Activated CD4-positive, alpha-beta T cell treated with anti-CD3 and anti-CD28 coated beads, Interleukin-2, amount 10 ng/mL, durations not matched to agents 7 days and 5 days (primary cell): ENCODE measurements around the gene CCDC122. TPM values are rescaled to one million over a fixed set of nuclear protein-coding genes. Genes with fewer than 3 reads are reported as not detected.
A peak's percentile ranks its signal among the peaks of the same experiment; 100 is the strongest.

Source experiments
- CTCF ChIA-PET: fragments of 350-600 bp; sonication (Branson Sonifier 250); formaldehyde crosslinking; loops from one replicate; lab custom pipeline; 2021; ENCODE audit warnings: antibody characterized with exemption; lab: Charles Lee
- POLR2A ChIA-PET: fragments of 350-600 bp; sonication (Branson Sonifier 250); formaldehyde crosslinking; loops from one replicate; lab custom pipeline; 2021; ENCODE audit warnings: antibody characterized with exemption; lab: Charles Lee
- DNase-seq: peaks from one replicate; pipeline ENCODE4 v3.0.0-alpha.2; 2020
- H3K27ac Mint-ChIP-seq: one replicate; pipeline ENCODE4 v1.8.0; 2021; ENCODE audit warnings: mild to moderate bottlenecking, moderate library complexity, mixed read lengths
- H3K27me3 Mint-ChIP-seq: one replicate; pipeline ENCODE4 v1.8.0; 2021; ENCODE audit warnings: mixed read lengths
- H3K36me3 Mint-ChIP-seq: one replicate; pipeline ENCODE4 v1.8.0; 2021; ENCODE audit warnings: low read depth, mixed read lengths
- H3K4me1 Mint-ChIP-seq: one replicate; pipeline ENCODE4 v1.8.0; 2021; ENCODE audit warnings: mixed read lengths
- H3K4me3 Mint-ChIP-seq: one replicate; pipeline ENCODE4 v1.8.0; 2021; ENCODE audit warnings: mild to moderate bottlenecking, moderate library complexity, mixed read lengths
- H3K9me3 Mint-ChIP-seq: one replicate; pipeline ENCODE4 v1.8.0; 2021; ENCODE audit warnings: mixed read lengths
- total RNA-seq, 2 experiments: library from RNA; stranded (reverse); gene quantifications; one replicate each; pipeline ENCODE4 v1.2.3, GENCODE V29; 2021

Gene CCDC122
- total RNA-seq, 2 experiments from 2014 or later = 0.50 to 0.62 TPM

DNA sequence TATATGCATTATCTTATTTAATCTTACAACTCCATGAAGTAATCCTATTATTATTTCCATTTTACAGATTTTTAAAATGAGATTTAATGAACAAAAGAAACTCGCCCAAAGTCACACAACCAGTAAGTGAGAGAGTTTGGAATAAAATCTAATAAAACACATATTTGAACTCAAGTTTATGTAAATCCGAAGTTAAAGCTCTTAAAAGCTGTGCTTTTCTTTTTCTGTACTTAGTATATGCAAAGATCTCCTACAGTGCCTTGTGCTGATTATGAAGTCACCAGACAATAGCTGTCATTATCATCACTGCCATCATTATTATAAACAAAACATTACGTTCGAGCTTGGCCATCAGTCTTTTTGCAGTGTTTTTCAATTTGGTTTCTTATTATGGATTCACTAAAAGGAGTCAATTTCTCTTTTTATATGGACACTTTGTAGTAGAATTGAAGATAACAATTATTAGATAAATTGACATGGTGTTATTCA is 63.1 kb downstream of the CCDC122 start:
- peaks cover 14% of the 10 kb centered on the region for H3K27me3 Mint-ChIP-seq
- CTCF ChIA-PET = no interaction called here
- H3K9me3 Mint-ChIP-seq = no peaks in the 10 kb centered on the region
- H3K27ac Mint-ChIP-seq = no peak overlapping the region
- H3K36me3 Mint-ChIP-seq = no peaks in the 10 kb centered on the region
- H3K4me3 Mint-ChIP-seq = no peak overlapping the region
- DNase-seq = no peak
- POLR2A ChIA-PET = no interaction called here
- H3K4me1 Mint-ChIP-seq = no peaks in the 10 kb centered on the region

DNA sequence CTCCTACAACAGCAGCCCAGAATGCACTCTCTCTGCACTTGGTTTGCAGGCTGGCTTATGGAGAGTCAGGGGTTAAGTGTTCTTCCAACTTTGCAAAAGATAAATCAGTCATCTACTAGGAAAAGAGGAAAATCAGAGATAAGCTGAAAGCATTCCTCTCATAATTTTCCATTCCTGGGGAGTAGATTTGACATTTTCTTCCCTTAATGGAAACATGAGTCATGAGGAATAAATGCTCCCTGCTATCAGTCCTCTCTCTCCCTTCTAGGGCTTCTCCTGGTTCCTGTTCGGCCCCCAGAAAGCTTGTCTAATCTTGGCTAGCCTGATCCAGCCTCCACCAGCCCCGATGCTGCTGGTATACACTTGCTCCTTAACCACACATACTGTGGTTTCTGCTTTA is 64.3 kb downstream of the CCDC122 start:
- H3K4me1 Mint-ChIP-seq = no peaks in the 10 kb centered on the region
- H3K27me3 Mint-ChIP-seq = peaks cover 17% of the 10 kb centered on the region
- H3K9me3 Mint-ChIP-seq = no peaks in the 10 kb centered on the region
- ChIA-PET CTCF (no interaction called here), POLR2A (no interaction called here)
- no peak overlapping the region for H3K27ac Mint-ChIP-seq
- no peak overlapping the region for H3K4me3 Mint-ChIP-seq
- no peak for DNase-seq
- H3K36me3 Mint-ChIP-seq = no peaks in the 10 kb centered on the region

DNA sequence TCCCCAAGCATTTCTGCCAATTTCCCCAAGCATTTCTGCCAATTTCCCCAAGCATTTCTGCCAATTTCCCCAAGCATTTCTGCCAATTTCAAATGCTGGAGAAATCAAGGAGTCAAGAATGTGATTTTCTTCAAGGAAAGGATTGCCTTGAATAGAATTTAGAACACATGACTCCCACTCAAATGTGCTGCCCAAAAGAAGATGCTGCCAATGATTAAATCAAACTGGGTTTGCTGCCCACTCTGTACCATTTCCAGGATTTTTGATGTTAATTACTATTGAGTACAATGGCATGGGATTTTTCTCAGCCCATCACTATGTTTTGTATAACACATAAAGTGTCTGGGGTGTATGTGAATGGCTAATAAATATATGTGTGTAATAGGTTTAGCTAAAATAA is 70.9 kb downstream of the CCDC122 start:
- no peak for DNase-seq
- CTCF ChIA-PET = no interaction called here
- H3K36me3 Mint-ChIP-seq = no peaks in the 10 kb centered on the region
- no peak overlapping the region for H3K4me3 Mint-ChIP-seq
- H3K9me3 Mint-ChIP-seq = no peaks in the 10 kb centered on the region
- H3K27ac Mint-ChIP-seq = no peak overlapping the region
- peaks cover 30% of the 10 kb centered on the region for H3K27me3 Mint-ChIP-seq
- POLR2A ChIA-PET = no interaction called here
- H3K4me1 Mint-ChIP-seq = peaks cover 3% of the 10 kb centered on the region

DNA sequence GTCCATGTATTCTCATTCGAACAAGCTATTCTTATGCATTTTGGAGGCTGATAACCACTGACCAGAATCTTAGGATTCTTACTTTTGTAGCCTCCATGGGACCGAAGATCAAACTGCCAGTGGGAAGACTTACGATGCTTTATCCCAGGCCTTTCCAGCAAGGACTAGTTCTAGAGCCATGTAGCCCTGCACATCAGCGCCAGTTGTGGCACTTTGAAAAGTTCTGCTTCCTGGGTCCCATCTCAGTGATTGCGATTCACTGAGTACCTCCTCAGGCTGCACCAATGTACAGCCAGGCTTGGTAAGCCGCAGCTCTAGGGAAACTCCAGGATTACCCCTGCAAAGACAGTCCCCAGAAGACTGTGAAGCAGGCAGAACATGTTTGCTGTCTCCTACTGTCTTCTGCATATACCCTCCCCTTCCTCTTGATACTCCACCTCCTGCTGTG is 73.8 kb downstream of the CCDC122 start:
- H3K4me3 Mint-ChIP-seq = no peak overlapping the region
- H3K27me3 Mint-ChIP-seq = peaks cover 21% of the 10 kb centered on the region
- POLR2A ChIA-PET = no interaction called here
- H3K36me3 Mint-ChIP-seq = no peaks in the 10 kb centered on the region
- no peak overlapping the region for H3K27ac Mint-ChIP-seq
- no peak for DNase-seq
- no peaks in the 10 kb centered on the region for H3K9me3 Mint-ChIP-seq
- CTCF ChIA-PET = no interaction called here
- H3K4me1 Mint-ChIP-seq = peaks cover 3% of the 10 kb centered on the region

DNA sequence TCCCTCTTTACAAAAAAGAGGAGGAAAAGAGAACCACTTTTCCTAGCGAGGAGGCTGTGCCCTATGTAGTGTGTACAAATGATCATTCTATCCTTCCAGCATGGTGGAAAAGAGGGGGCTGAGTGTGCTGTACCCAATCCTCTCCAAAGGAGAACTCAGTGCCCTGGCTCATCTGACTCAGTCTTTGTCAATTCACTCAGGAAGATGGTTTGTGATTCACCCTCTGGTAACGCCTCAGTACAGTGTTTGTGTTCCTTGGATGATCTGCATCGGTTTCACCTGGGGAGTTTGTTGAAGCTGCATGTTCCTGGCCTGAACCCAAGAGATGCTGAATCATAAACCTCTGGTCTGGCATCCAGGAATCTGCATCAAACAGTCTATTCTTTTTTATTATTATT is 74.5 kb downstream of the CCDC122 start:
- ChIA-PET POLR2A (no interaction called here), CTCF (interaction anchor here (1.3 to 1.5 kb wide), 2 partner anchors 10 to 12 kb away, joined by 3 to 4 read pairs; no protein-coding TSS in a partner anchor)
- Mint-ChIP-seq H3K4me1 (peaks cover 3% of the 10 kb centered on the region), H3K27ac (no peak overlapping the region), H3K9me3 (no peaks in the 10 kb centered on the region), H3K27me3 (peaks cover 21% of the 10 kb centered on the region), H3K4me3 (no peak overlapping the region), H3K36me3 (no peaks in the 10 kb centered on the region)
- DNase-seq = no peak

DNA sequence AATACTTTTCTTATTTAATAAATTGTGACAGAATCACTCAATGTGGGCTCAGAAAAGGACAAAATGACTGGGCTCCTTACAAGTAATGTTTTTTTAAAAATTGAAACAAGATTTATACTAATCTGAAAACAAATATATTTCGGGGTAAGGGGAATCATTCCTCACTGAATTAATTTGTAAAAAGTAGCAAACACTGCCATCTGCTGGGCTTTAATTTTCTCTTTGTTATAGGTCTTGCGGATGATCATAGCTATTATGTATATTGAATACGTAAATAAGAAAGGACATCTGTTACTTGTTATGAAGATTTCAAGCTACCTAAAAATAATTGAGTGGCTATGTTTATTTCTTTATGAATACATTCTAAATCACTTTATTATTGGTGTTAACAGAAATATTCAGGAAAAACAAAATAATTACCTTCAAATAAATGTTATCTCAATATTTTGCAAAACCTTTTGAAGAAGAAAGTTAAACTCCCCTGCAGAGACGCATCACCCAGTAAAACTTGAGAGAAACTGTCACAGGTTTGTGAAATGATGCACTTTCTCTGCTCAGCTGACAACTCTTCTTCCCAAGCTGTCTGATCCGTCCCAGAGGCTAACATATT is 75.0 kb downstream of the CCDC122 start:
- ChIA-PET POLR2A (no interaction called here), CTCF (interaction anchor here (1.3 to 1.5 kb wide), 3 partner anchors 10 to 22 kb away, joined by 3 to 4 read pairs (median 4); no protein-coding TSS in a partner anchor)
- no peak overlapping the region for H3K4me3 Mint-ChIP-seq
- DNase-seq = peak; percentile 61
- H3K36me3 Mint-ChIP-seq = no peaks in the 10 kb centered on the region
- H3K27ac Mint-ChIP-seq = no peak overlapping the region
- peaks cover 24% of the 10 kb centered on the region for H3K27me3 Mint-ChIP-seq
- no peaks in the 10 kb centered on the region for H3K9me3 Mint-ChIP-seq
- peaks cover 3% of the 10 kb centered on the region for H3K4me1 Mint-ChIP-seq

DNA sequence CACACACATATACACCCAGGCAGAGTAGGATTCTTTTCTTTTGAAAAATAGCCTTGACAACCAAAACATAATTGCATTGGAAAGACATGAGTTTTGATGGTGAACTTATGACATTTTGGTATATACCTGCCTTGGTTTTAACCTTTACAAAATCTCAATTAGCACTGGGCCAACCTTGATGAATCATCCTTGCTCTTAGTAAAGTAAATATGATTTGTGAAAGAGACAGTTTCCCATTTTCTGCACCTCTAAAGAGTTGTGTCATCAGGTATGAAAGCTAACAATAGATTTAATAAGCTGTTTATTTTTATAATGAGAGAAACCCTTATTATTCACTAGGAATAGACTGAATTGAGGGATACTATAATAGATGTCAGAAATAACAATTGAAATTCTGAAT is 77.0 kb downstream of the CCDC122 start:
- no peak for DNase-seq
- POLR2A ChIA-PET = no interaction called here
- CTCF ChIA-PET = no interaction called here

DNA sequence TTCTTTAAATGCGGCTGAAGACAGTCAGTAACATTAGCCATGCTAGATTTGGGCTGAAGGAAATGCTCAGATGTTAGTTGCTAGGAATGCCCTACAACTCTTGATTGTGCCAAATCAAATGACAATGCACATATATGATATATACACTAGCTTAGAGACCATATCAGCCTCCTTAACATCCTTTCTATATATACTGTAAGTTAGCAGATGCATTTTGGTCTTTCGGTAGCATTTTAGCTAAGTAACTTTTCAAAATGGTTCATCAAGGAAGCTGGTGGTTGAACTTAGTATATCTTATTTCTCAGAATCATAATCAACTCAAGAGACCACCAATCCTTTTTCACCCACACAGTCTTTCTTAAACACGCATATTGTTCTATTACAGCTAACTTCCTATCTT is 78.7 kb downstream of the CCDC122 start:
- H3K36me3 Mint-ChIP-seq = no peaks in the 10 kb centered on the region
- ChIA-PET POLR2A (no interaction called here), CTCF (no interaction called here)

More for the DNA sequence above, 77.0 kb downstream of the CCDC122 start:
- H3K4me1 Mint-ChIP-seq = peaks cover 3% of the 10 kb centered on the region
- no peaks in the 10 kb centered on the region for H3K36me3 Mint-ChIP-seq
- no peak overlapping the region for H3K27ac Mint-ChIP-seq
- H3K9me3 Mint-ChIP-seq = no peaks in the 10 kb centered on the region
- H3K27me3 Mint-ChIP-seq = peaks cover 19% of the 10 kb centered on the region
- no peak overlapping the region for H3K4me3 Mint-ChIP-seq

DNA sequence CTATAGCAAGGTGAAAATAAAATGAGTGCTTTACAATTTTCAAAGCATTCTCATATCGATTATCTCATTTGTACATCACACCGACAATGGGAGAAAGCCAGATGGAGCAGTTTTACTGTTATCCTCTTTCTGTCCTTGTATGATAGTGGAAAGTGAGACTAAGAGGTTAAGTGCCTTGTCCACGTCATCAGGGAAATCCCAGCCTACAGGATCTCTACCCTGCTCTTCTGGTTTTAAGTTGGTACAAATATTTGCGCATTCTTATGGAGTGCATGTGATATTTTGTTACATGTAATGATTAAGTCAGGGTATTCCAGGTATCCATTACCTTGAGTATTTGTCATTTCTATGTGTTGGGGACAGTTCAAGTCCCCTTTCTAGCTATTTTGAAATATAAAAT is 80.3 kb downstream of the CCDC122 start:
- DNase-seq = no peak
- peaks cover 12% of the 10 kb centered on the region for H3K4me1 Mint-ChIP-seq
- POLR2A ChIA-PET = no interaction called here
- no peaks in the 10 kb centered on the region for H3K9me3 Mint-ChIP-seq
- no peak overlapping the region for H3K4me3 Mint-ChIP-seq
- H3K36me3 Mint-ChIP-seq = no peaks in the 10 kb centered on the region
- peaks cover 29% of the 10 kb centered on the region for H3K27me3 Mint-ChIP-seq
- H3K27ac Mint-ChIP-seq = no peak overlapping the region
- CTCF ChIA-PET = no interaction called here

More for the DNA sequence above, 78.7 kb downstream of the CCDC122 start:
- H3K27me3 Mint-ChIP-seq = peaks cover 23% of the 10 kb centered on the region
- H3K4me3 Mint-ChIP-seq = no peak overlapping the region
- DNase-seq = no peak
- H3K4me1 Mint-ChIP-seq = peaks cover 15% of the 10 kb centered on the region
- H3K27ac Mint-ChIP-seq = no peak overlapping the region
- H3K9me3 Mint-ChIP-seq = no peaks in the 10 kb centered on the region

DNA sequence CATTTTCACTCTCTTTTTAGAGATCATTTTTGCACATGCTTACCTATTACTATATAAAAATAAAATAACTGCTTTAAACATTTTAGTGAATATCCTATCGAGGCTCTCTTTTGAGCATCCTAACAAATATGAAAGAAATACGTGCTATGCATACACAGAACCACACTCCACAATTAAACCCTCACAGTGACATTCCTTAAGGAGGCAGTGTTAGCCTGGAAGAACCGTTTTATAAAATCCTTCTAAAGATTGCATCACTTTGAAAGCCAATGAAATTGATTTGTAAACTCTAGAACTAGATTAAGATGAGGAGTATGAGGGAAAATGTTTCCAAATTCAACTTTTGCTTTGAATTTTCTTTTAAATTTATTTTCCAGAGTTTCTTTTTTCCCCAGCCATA is 81.7 kb downstream of the CCDC122 start:
- DNase-seq = no peak
- peaks cover 30% of the 10 kb centered on the region for H3K27me3 Mint-ChIP-seq
- H3K36me3 Mint-ChIP-seq = no peaks in the 10 kb centered on the region
- ChIA-PET CTCF (no interaction called here), POLR2A (no interaction called here)
- no peak overlapping the region for H3K4me3 Mint-ChIP-seq
- H3K9me3 Mint-ChIP-seq = no peaks in the 10 kb centered on the region
- peaks cover 12% of the 10 kb centered on the region for H3K4me1 Mint-ChIP-seq
- no peak overlapping the region for H3K27ac Mint-ChIP-seq

DNA sequence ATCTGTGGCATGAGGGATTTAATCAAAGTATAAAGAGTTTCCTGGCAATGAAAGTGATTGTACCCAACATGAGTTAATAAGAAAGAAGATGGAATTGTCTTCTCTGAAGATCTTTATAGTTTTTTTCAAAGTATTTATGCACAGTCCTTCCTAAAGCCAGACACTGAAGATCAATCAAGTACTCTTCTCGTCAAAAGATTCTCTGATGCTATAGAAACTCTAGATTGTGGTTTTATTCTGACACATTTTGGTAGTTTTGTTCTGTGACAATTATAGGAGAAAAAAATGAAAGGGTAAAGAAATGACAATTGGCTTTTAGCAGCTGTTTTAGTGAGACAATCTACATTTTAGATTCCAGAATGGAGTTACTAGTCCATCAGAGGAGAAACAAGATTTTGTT is 82.4 kb downstream of the CCDC122 start:
- Mint-ChIP-seq H3K4me3 (no peak overlapping the region), H3K36me3 (no peaks in the 10 kb centered on the region), H3K27me3 (peaks cover 34% of the 10 kb centered on the region), H3K27ac (no peak overlapping the region), H3K9me3 (no peaks in the 10 kb centered on the region), H3K4me1 (peaks cover 12% of the 10 kb centered on the region)
- DNase-seq = no peak
- POLR2A ChIA-PET = no interaction called here
- CTCF ChIA-PET = no interaction called here

DNA sequence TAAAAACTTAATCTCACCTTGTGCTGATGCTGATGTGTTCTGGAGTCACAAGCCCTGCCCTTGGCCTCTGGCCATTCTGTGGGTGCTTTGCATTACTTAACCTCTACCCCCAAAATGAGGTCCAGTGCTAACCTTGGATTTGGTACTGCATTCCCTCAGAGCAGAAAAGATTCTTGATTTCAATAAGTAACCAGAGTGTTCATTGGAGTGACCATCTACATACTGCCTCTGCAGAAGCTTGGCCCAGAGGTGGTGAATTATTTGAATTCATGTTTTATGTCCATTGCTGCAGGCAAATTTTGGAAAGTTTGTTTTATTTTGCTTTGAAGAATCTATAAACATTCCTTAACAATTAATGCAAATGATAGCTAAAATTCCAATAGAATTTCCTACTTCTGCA is 85.1 kb downstream of the CCDC122 start:
- CTCF ChIA-PET = interaction anchor here (0.6 to 0.9 kb wide), 2 partner anchors 10 to 800 kb away, joined by 3 to 4 read pairs; no protein-coding TSS in a partner anchor
- Mint-ChIP-seq H3K27me3 (peaks cover 40% of the 10 kb centered on the region), H3K4me1 (peaks cover 12% of the 10 kb centered on the region)

DNA sequence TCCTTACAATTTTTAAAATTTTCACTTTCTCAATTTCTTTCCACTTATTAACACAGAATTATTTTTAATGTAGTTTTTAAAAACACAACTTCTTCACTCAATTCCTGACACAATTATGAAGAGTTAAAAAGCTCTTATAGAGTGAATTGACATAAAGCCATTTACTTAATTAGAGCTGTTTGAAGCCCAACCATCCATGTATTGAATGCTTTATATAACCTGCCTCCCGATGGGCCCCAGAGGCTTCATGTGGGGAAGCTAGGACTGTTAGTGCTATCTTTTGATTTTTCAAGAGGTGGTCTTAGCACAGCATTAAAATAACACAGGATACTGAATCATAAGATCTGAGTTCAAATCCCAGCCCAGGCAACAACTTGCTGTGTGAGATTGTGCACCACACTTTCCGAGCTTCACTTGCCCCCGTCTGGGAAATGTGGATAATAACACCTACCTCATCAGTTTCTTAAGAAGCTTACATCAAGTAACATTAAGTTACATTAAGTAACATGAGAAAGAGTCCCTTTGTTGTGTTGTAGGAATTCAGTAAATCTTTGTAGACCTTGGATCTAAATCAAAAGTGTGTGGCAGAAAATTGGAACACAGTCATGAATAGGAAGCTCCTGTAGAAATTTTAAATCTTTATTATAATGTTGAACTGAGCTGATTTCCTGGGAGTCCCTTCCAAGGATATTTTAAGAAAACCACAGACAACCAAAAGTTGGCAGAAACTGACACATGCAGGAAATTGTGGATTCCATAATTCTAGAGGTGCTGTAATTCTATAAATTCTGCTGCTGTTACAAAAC is 87.3 kb downstream of the CCDC122 start:
- Mint-ChIP-seq H3K36me3 (no peaks in the 10 kb centered on the region), H3K9me3 (no peaks in the 10 kb centered on the region), H3K27me3 (peaks cover 54% of the 10 kb centered on the region), H3K27ac (no peak overlapping the region), H3K4me1 (peaks cover 17% of the 10 kb centered on the region), H3K4me3 (no peak overlapping the region)
- no peak for DNase-seq
- ChIA-PET CTCF (interaction anchor here (0.5 to 1.2 kb wide), 3 partner anchors 12 to 45 kb away, joined by 3 read pairs; no protein-coding TSS in a partner anchor), POLR2A (no interaction called here)

More for the DNA sequence above, 85.1 kb downstream of the CCDC122 start:
- Mint-ChIP-seq H3K4me3 (no peak overlapping the region), H3K27ac (no peak overlapping the region), H3K36me3 (no peaks in the 10 kb centered on the region), H3K9me3 (no peaks in the 10 kb centered on the region)
- DNase-seq = no peak
- POLR2A ChIA-PET = no interaction called here
